Heart left ventricle (tissue), 13 donors: ENCODE results near the gene HSPA4.

Source experiments
- POLR2A ChIP-seq, 2 donors: fragments of 450-650 bp; IDR thresholded peaks; one replicate each; pipeline ENCODE4 v1.6.1; 2017; ENCODE audit warnings: antibody characterized with exemption in 2 of 2, mild to moderate bottlenecking in 2 of 2, moderate library complexity in 2 of 2
- TF ChIP-seq, protein P1 (sequence below), 12 donors: fragments of 200-600 bp; sonication (generic) in 4 of 12; IDR thresholded peaks; one replicate each; pipeline versions ENCODE4 v1.5.0 to v1.8.0; 2018 to 2022; ENCODE audit warnings: antibody characterized with exemption in 12 of 12, mild to moderate bottlenecking in 5 of 12
- donor health status: ischemic (EF 13 %, LVEDD 7.1; RV severe dilation, severe dysfunction).
- donor health status: DM: no; HTN: yes; CAD: no.
- donor health status: DM: no; HTN: no; CAD: no.
- donor health status: ischemic (EF 25% LVEDD 6.9; RV normal size, moderate dysfunction).
- donor health status: ischemic (EF 25% LVEDD 5.7; RV mildly dilated, moderate dysfunction).
- donor health status: ischemic (EF 35%, LVEDD 5.7; RV mildly dilated, moderate dysfunction).
- donor health status: nonischemic (EF 11% LVEDD 7.7; RV severe dilation, severe dysfunction).
- donor health status: DM: yes; HTN: yes; CAD: no.
- donor health status: PGD.
- donor health status: ischemic (EF 29% LVEDD 5.4; RV normal size, mild dysfunction).
- donor health status: nonischemic (EF 23%, LVEDD 6.1; RV moderate dilation, normal function).

GRCh38 chr5:133015466-133015865 is 36.3 kb upstream of the HSPA4 start:
- no peak for TF ChIP-seq POLR2A (IDR thresholded peaks at IDR 0.05)
- TF ChIP-seq, protein P1, sequence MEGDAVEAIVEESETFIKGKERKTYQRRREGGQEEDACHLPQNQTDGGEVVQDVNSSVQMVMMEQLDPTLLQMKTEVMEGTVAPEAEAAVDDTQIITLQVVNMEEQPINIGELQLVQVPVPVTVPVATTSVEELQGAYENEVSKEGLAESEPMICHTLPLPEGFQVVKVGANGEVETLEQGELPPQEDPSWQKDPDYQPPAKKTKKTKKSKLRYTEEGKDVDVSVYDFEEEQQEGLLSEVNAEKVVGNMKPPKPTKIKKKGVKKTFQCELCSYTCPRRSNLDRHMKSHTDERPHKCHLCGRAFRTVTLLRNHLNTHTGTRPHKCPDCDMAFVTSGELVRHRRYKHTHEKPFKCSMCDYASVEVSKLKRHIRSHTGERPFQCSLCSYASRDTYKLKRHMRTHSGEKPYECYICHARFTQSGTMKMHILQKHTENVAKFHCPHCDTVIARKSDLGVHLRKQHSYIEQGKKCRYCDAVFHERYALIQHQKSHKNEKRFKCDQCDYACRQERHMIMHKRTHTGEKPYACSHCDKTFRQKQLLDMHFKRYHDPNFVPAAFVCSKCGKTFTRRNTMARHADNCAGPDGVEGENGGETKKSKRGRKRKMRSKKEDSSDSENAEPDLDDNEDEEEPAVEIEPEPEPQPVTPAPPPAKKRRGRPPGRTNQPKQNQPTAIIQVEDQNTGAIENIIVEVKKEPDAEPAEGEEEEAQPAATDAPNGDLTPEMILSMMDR (IDR thresholded peaks at IDR 0.05) = no peak
